Neural progenitor cell (in vitro differentiated cells): ENCODE results near the gene HIBADH. TPM values are rescaled to one million over a fixed set of nuclear protein-coding genes. Genes with fewer than 3 reads are reported as not detected.

Source experiments
- DNase-seq: peaks from one replicate; pipeline ENCODE4 v3.0.0-alpha.2; 2016; ENCODE audit warnings: low spot score
- H2AFZ ChIP-seq: fragments of 200-600 bp; sonication (generic); replicated peaks from 2 replicates; pipeline ENCODE4 v1.6.1; 2016; ENCODE audit warnings: antibody characterized with exemption
- H3F3A ChIP-seq: fragments of 200-600 bp; sonication (generic); 2 replicates; pipeline ENCODE4 v1.6.1; 2016; ENCODE audit warnings: antibody characterized with exemption, low read depth
- H3K27ac ChIP-seq: fragments of 200-600 bp; sonication (generic); 2 replicates; pipeline ENCODE4 v1.5.1; 2016; ENCODE audit warnings: mild to moderate bottlenecking
- H3K27me3 ChIP-seq: fragments of 200-600 bp; sonication (generic); 2 replicates; pipeline ENCODE4 v1.6.1; 2016; ENCODE audit warnings: mild to moderate bottlenecking, moderate library complexity
- H3K36me3 ChIP-seq: fragments of 200-600 bp; sonication (generic); 2 replicates; pipeline ENCODE4 v1.5.1; 2016
- H3K4me1 ChIP-seq: fragments of 200-600 bp; sonication (generic); 2 replicates; pipeline ENCODE4 v1.6.1; 2016; ENCODE audit warnings: mixed run types
- H3K4me2 ChIP-seq: fragments of 200-600 bp; sonication (generic); 2 replicates; pipeline ENCODE4 v1.6.1; 2016
- H3K4me3 ChIP-seq: fragments of 200-600 bp; sonication (generic); 2 replicates; pipeline ENCODE4 v1.5.1; 2016
- H3K79me2 ChIP-seq: fragments of 200-600 bp; sonication (generic); 2 replicates; pipeline ENCODE4 v1.6.1; 2016; ENCODE audit warnings: low read depth
- H3K9ac ChIP-seq: fragments of 200-600 bp; sonication (generic); 2 replicates; pipeline ENCODE4 v1.6.1; 2016
- H3K9me3 ChIP-seq: fragments of 200-600 bp; sonication (generic); 2 replicates; pipeline ENCODE4 v1.5.1; 2016; ENCODE audit warnings: low read depth
- H4K20me1 ChIP-seq: fragments of 200-600 bp; sonication (generic); 2 replicates; pipeline ENCODE4 v1.6.1; 2016; ENCODE audit warnings: low read depth
- H3K27ac Mint-ChIP-seq: 3 replicates; pipeline ENCODE4 v1.8.0; 2021; ENCODE audit warnings: mixed read lengths
- H3K27me3 Mint-ChIP-seq: 2 replicates; pipeline ENCODE4 v1.8.0; 2022; ENCODE audit warnings: low read depth, mild to moderate bottlenecking, inconsistent platforms, moderate library complexity, mixed read lengths; ENCODE audit not compliant: insufficient read depth
- H3K36me3 Mint-ChIP-seq: 3 replicates; pipeline ENCODE4 v1.8.0; 2021; ENCODE audit warnings: mixed read lengths
- H3K4me1 Mint-ChIP-seq: 3 replicates; pipeline ENCODE4 v1.8.0; 2021; ENCODE audit warnings: mixed read lengths
- H3K4me3 Mint-ChIP-seq: 3 replicates; pipeline ENCODE4 v1.8.0; 2021; ENCODE audit warnings: mild to moderate bottlenecking, moderate library complexity, mixed read lengths
- H3K9me3 Mint-ChIP-seq: 3 replicates; pipeline ENCODE4 v1.8.0; 2020; ENCODE audit warnings: mixed read lengths
- CTCF ChIP-seq: fragments of 200-600 bp; sonication (generic); IDR thresholded peaks from 2 replicates; pipeline ENCODE4 v1.5.1; 2017; ENCODE audit warnings: antibody characterized with exemption, mild to moderate bottlenecking
- EZH2 ChIP-seq: fragments of 200-600 bp; sonication (generic); IDR thresholded peaks from 2 replicates; pipeline ENCODE4 v1.6.1; 2017; ENCODE audit warnings: antibody characterized with exemption, mild to moderate bottlenecking, moderate library complexity
- EZH2phosphoT487 ChIP-seq: fragments of 200-600 bp; sonication (generic); IDR thresholded peaks from 2 replicates; pipeline ENCODE4 v1.6.1; 2017; ENCODE audit warnings: antibody characterized with exemption
- total RNA-seq: library from RNA; depleted of rRNA; stranded (reverse); fragments of >200 nt; gene quantifications from 2 replicates; pipeline ENCODE4 v1.2.3, GENCODE V29; 2015; ENCODE audit warnings: low replicate concordance

Gene HIBADH
- total RNA-seq, 1 donor from 2014 or later: 88.6 TPM

- H3K9me3 ChIP-seq: no peaks in the 10 kb centered on the region
- no peaks in the 10 kb centered on the region for H3K36me3 ChIP-seq
- Mint-ChIP-seq H3K27ac (no peak overlapping the region), H3K27me3 (peaks cover 5% of the 10 kb centered on the region), H3K9me3 (no peaks in the 10 kb centered on the region), H3K4me1 (no peaks in the 10 kb centered on the region), H3K36me3 (no peaks in the 10 kb centered on the region), H3K4me3 (no peak overlapping the region)
- no peak overlapping the region for H3K27ac ChIP-seq
- no peaks in the 10 kb centered on the region for H3K4me1 ChIP-seq
- H2AFZ ChIP-seq: no peak overlapping the region
- DNase-seq: no peak
- H3K27me3 ChIP-seq: no peaks in the 10 kb centered on the region
- H3K9ac ChIP-seq: no peak overlapping the region
- H3K4me3 ChIP-seq: no peak overlapping the region
- no peaks in the 10 kb centered on the region for H3K79me2 ChIP-seq
- no peaks in the 10 kb centered on the region for H4K20me1 ChIP-seq
- TF ChIP-seq CTCF: no peak
- no peak for TF ChIP-seq EZH2phosphoT487
- TF ChIP-seq EZH2: no peak
- no peaks in the 10 kb centered on the region for H3F3A ChIP-seq
- no peak overlapping the region for H3K4me2 ChIP-seq
Observed at GRCh38 chr7:27708485-27708884, 45.8 kb upstream of the HIBADH start.

DNA sequence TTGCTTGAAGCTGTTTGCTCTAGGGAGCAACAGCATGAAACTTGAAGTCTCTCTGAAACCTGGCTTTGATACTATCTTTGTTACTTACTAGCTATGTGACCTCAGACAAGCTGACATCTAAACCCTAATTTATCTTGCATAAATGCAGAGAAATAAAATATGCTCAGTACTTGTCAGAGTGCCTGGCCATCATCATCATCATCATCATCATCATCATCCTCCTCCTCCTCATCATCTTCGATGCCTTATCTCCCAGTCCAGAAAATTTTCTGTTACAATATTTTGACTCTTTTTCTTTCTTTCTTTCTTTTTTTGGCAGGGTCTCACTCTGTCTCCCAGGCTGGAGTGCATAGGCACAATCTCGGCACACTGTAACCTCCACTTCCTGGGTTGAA lies 42.5 kb upstream of the HIBADH start:
- Histone ChIP-seq H3K36me3 (no peaks in the 10 kb centered on the region), H3K9ac (no peak overlapping the region), H3K4me3 (no peak overlapping the region), H3K27ac (no peak overlapping the region), H3K4me2 (no peak overlapping the region), H3K27me3 (no peaks in the 10 kb centered on the region), H3K79me2 (no peaks in the 10 kb centered on the region), H3K9me3 (no peaks in the 10 kb centered on the region), H3K4me1 (no peaks in the 10 kb centered on the region), H2AFZ (no peak overlapping the region), H3F3A (no peaks in the 10 kb centered on the region), H4K20me1 (no peaks in the 10 kb centered on the region)
- H3K27ac Mint-ChIP-seq: no peak overlapping the region
- H3K4me1 Mint-ChIP-seq: no peaks in the 10 kb centered on the region
- peaks cover 5% of the 10 kb centered on the region for H3K27me3 Mint-ChIP-seq
- no peak for DNase-seq
- TF ChIP-seq CTCF (no peak), EZH2 (no peak), EZH2phosphoT487 (no peak)
- no peaks in the 10 kb centered on the region for H3K36me3 Mint-ChIP-seq
- H3K9me3 Mint-ChIP-seq: no peaks in the 10 kb centered on the region
- no peak overlapping the region for H3K4me3 Mint-ChIP-seq

DNA sequence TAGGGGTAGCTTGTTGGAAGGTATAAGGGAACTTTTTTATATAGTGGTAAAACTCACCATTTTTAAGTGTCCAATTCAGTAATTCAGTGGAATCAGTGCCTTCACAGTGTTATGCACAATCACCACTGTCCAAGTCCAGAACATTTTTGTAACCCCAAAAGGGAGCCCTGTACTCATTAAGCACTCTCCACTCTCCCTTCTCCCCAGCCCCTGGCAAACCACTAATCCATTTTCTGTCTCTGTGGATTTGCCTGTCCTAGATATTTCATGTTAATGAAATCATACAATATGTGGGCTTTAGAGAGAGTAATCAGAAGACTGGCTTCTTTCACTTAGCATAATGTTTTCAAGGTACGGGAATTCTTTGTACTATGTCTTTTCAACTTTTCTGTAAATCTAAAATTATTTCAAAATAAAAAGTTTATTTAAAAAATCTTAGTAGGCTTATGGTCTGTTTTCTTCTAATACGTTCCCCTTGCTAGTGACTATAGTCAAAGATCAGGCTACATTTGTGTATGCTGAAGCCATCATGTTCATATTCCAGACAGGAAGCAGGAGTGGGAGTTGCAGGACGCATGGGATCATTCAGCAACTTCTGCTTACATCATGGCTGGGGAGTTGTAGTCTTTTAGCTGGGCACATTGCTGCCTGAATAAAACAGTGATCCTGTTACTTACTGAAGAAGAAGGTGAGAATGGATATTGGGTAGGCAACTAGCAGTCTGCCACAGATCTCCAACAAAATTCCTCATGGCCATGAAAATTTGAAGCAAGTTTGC lies 41.9 kb upstream of the HIBADH start:
- H3K4me2 ChIP-seq: no peak overlapping the region
- no peak overlapping the region for H3K27ac Mint-ChIP-seq

More for the DNA sequence above, 41.9 kb upstream of the HIBADH start:
- peaks cover 5% of the 10 kb centered on the region for H3K27me3 Mint-ChIP-seq
- Histone ChIP-seq H3K9me3 (no peaks in the 10 kb centered on the region), H3K27me3 (no peaks in the 10 kb centered on the region), H3K9ac (no peak overlapping the region), H4K20me1 (no peaks in the 10 kb centered on the region), H2AFZ (no peak overlapping the region), H3K36me3 (no peaks in the 10 kb centered on the region), H3K79me2 (no peaks in the 10 kb centered on the region), H3F3A (no peaks in the 10 kb centered on the region), H3K4me1 (no peaks in the 10 kb centered on the region), H3K27ac (no peak overlapping the region), H3K4me3 (no peak overlapping the region)
- no peak for DNase-seq
- H3K4me1 Mint-ChIP-seq: no peaks in the 10 kb centered on the region
- no peaks in the 10 kb centered on the region for H3K36me3 Mint-ChIP-seq
- H3K4me3 Mint-ChIP-seq: no peak overlapping the region
- TF ChIP-seq CTCF (no peak), EZH2 (no peak), EZH2phosphoT487 (no peak)
- no peaks in the 10 kb centered on the region for H3K9me3 Mint-ChIP-seq
